Breast epithelium (tissue), 3 donors: ENCODE results near the gene FAXDC2.

Experiments used
- CTCF ChIP-seq, 3 donors: fragments of 450-650 bp; IDR thresholded peaks; one replicate each; pipeline ENCODE4 v1.5.1; 2016 to 2017; ENCODE audit warnings: antibody characterized with exemption in 3 of 3, mild to moderate bottlenecking in 3 of 3, moderate library complexity in 3 of 3
- POLR2A ChIP-seq: fragments of 450-650 bp; IDR thresholded peaks from one replicate; pipeline ENCODE4 v1.6.1; 2016; ENCODE audit warnings: antibody characterized with exemption, mild to moderate bottlenecking, moderate library complexity
- POLR2AphosphoS5 ChIP-seq, 3 donors: sonication (generic); formaldehyde crosslinking; IDR thresholded peaks; one replicate each; pipeline ENCODE4 v1.6.1; 2017; ENCODE audit warnings: antibody characterized with exemption in 3 of 3

- TF ChIP-seq CTCF (IDR thresholded peaks at IDR 0.05) (no peak), POLR2A (no peak), POLR2AphosphoS5 (IDR thresholded peaks at IDR 0.05) (no peak)
These were observed 71.3 kb downstream of the FAXDC2 start for GRCh38 chr5:154779105-154779504.
